Lower leg skin (tissue), 3 donors: ENCODE results near the gene CCDC92.

Experiments
- POLR2A ChIP-seq, 2 donors: fragments of 450-650 bp; IDR thresholded peaks; one replicate each; pipeline ENCODE4 v1.6.1; 2016 to 2017; ENCODE audit warnings: antibody characterized with exemption in 2 of 2, mild to moderate bottlenecking in 1 of 2, moderate library complexity in 1 of 2
- TF ChIP-seq, protein P1 (sequence below), 3 donors: fragments of 450-650 bp; IDR thresholded peaks; one replicate each; pipeline ENCODE4 v1.5.1; 2016; ENCODE audit warnings: antibody characterized with exemption in 3 of 3, mild to moderate bottlenecking in 3 of 3, moderate library complexity in 2 of 3

- TF ChIP-seq, protein P1, sequence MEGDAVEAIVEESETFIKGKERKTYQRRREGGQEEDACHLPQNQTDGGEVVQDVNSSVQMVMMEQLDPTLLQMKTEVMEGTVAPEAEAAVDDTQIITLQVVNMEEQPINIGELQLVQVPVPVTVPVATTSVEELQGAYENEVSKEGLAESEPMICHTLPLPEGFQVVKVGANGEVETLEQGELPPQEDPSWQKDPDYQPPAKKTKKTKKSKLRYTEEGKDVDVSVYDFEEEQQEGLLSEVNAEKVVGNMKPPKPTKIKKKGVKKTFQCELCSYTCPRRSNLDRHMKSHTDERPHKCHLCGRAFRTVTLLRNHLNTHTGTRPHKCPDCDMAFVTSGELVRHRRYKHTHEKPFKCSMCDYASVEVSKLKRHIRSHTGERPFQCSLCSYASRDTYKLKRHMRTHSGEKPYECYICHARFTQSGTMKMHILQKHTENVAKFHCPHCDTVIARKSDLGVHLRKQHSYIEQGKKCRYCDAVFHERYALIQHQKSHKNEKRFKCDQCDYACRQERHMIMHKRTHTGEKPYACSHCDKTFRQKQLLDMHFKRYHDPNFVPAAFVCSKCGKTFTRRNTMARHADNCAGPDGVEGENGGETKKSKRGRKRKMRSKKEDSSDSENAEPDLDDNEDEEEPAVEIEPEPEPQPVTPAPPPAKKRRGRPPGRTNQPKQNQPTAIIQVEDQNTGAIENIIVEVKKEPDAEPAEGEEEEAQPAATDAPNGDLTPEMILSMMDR (IDR thresholded peaks at IDR 0.05) = no peak
- no peak for TF ChIP-seq POLR2A (IDR thresholded peaks at IDR 0.05)
Measured at GRCh38 chr12:123967121-123967586, 5.5 kb downstream of the CCDC92 start.
